H1 (cell line): Measurements from ENCODE around the gene CCL5. TPM values are rescaled to one million over a fixed set of nuclear protein-coding genes. Genes with fewer than 3 reads are reported as not detected.

ENCODE experiments used
- CTCF ChIA-PET: fragments of 300-600 bp; sonication (Branson Sonifier 250); formaldehyde crosslinking; loops from one replicate; lab custom pipeline; 2021; ENCODE audit not compliant: partially characterized antibody; lab: Charles Lee
- POLR2A ChIA-PET: fragments of 300-600 bp; sonication (Branson Sonifier 250); formaldehyde crosslinking; loops from one replicate; lab custom pipeline; 2021; ENCODE audit warnings: inconsistent platforms; ENCODE audit not compliant: partially characterized antibody; lab: Charles Lee
- DNase-seq, 2 experiments: peaks; one replicate each; pipeline versions ENCODE4 v3.0.0 to v3.0.0-alpha.2; 2010 to 2022; ENCODE audit warnings: low spot score in 2 of 2, low read depth in 1 of 2, mixed read lengths in 1 of 2
- FAIRE-seq: peaks from 2 replicates; lab custom pipeline; 2011; peaks lifted over from hg19 to GRCh38; lab: Jason Lieb, UNC
- H2AFZ ChIP-seq: 2 replicates; pipeline ENCODE4 v1.8.1; 2012; ENCODE audit warnings: low read length, inconsistent platforms
- H2AK5ac ChIP-seq: 2 replicates; pipeline ENCODE4 v1.6.1; 2013; ENCODE audit warnings: low read depth, low read length
- H2BK120ac ChIP-seq: replicated peaks from 2 replicates; pipeline ENCODE3; 2013; ENCODE audit warnings: low read depth, low read length, inconsistent platforms
- H2BK12ac ChIP-seq: 2 replicates; pipeline ENCODE4 v1.6.1; 2013; ENCODE audit warnings: low read depth, low read length
- H2BK15ac ChIP-seq: 2 replicates; pipeline ENCODE4 v1.6.1; 2013; ENCODE audit warnings: low read length
- H2BK20ac ChIP-seq: 2 replicates; pipeline ENCODE4 v1.6.1; 2013; ENCODE audit warnings: low read length
- H2BK5ac ChIP-seq: 2 replicates; pipeline ENCODE4 v1.6.1; 2013; ENCODE audit warnings: low read depth, low read length
- H3K14ac ChIP-seq: 2 replicates; pipeline ENCODE4 v1.6.1; 2013; ENCODE audit warnings: inconsistent platforms; ENCODE audit not compliant: insufficient read length
- H3K18ac ChIP-seq: 2 replicates; pipeline ENCODE4 v1.6.1; 2013; ENCODE audit warnings: low read length; ENCODE audit errors: extremely low read depth
- H3K23ac ChIP-seq: 2 replicates; pipeline ENCODE4 v1.6.1; 2013; ENCODE audit warnings: inconsistent platforms; ENCODE audit not compliant: insufficient read length
- H3K23me2 ChIP-seq: 2 replicates; pipeline ENCODE4 v1.6.1; 2013; ENCODE audit warnings: low read depth, low read length
- H3K27ac ChIP-seq: 2 replicates; pipeline ENCODE4 v1.6.1; 2011; ENCODE audit warnings: low read depth, low read length, inconsistent platforms
- H3K27me3 ChIP-seq, 4 experiments: replicated peaks in 1 of 4; 1 replicate in 1 of 4; 2 replicates in 3 of 4; pipeline versions ENCODE4 v1.6.1 to v1.8.1; 2011 to 2013; ENCODE audit warnings: low read length in 3 of 4, mild to moderate bottlenecking in 3 of 4, inconsistent platforms in 2 of 4, mixed read lengths in 2 of 4, moderate library complexity in 1 of 4; ENCODE audit not compliant: control insufficient read depth in 3 of 4, insufficient read depth in 3 of 4; ENCODE audit errors: extremely low read depth in 1 of 4
- H3K36me3 ChIP-seq, 4 experiments: 2 replicates each; pipeline versions ENCODE4 v1.6.1 to v1.8.1; 2011 to 2013; ENCODE audit warnings: mild to moderate bottlenecking in 4 of 4, low read length in 3 of 4, moderate library complexity in 2 of 4, control low read depth in 1 of 4, inconsistent platforms in 1 of 4; ENCODE audit not compliant: insufficient read depth in 4 of 4, control insufficient read depth in 2 of 4
- H3K4ac ChIP-seq: replicated peaks from 2 replicates; pipeline ENCODE3; 2013; ENCODE audit warnings: low read length, low read depth, mixed read lengths, inconsistent platforms; ENCODE audit not compliant: insufficient read length
- H3K4me1 ChIP-seq, 4 experiments: replicated peaks in 1 of 4; 1 replicate in 1 of 4; 2 replicates in 3 of 4; pipeline versions ENCODE4 v1.6.1 to v1.8.1; 2011 to 2013; ENCODE audit warnings: low read length in 3 of 4, inconsistent platforms in 2 of 4, mixed read lengths in 1 of 4; ENCODE audit not compliant: insufficient read depth in 4 of 4, control insufficient read depth in 3 of 4
- H3K4me2 ChIP-seq, 2 experiments: 2 replicates each; pipeline versions ENCODE4 v1.6.1 to v1.8.1; 2011 to 2013; ENCODE audit warnings: low read depth in 2 of 2, low read length in 2 of 2, control low read depth in 1 of 2, inconsistent platforms in 1 of 2, mild to moderate bottlenecking in 1 of 2; ENCODE audit not compliant: insufficient read depth in 1 of 2
- H3K4me3 ChIP-seq, 4 experiments: fragments of 200-600, 300-600 bp in 1 of 4; sonication (generic), shearing (Covaris generic), sonication (Bioruptor Twin) in 1 of 4; 2 replicates each; pipeline versions ENCODE4 v1.5.1 to v1.8.1; 2011 to 2016; ENCODE audit warnings: low read length in 4 of 4, low read depth in 3 of 4, control low read depth in 2 of 4, inconsistent platforms in 2 of 4, mild to moderate bottlenecking in 2 of 4, mixed read lengths in 1 of 4, moderate library complexity in 1 of 4; ENCODE audit not compliant: insufficient read depth in 2 of 4; ENCODE audit errors: extremely low read depth in 1 of 4
- H3K56ac ChIP-seq: replicated peaks from 2 replicates; pipeline ENCODE3; 2013; ENCODE audit warnings: low read depth, mild to moderate bottlenecking, mixed read lengths, low read length, inconsistent platforms; ENCODE audit not compliant: insufficient read length
- H3K79me1 ChIP-seq: 2 replicates; pipeline ENCODE4 v1.6.1; 2013; ENCODE audit warnings: low read depth, low read length, control low read depth
- H3K79me2 ChIP-seq, 2 experiments: 2 replicates each; pipeline versions ENCODE4 v1.6.1 to v1.8.1; 2012 to 2013; ENCODE audit warnings: low read length in 2 of 2, mild to moderate bottlenecking in 2 of 2, inconsistent platforms in 1 of 2; ENCODE audit not compliant: insufficient read depth in 2 of 2, control insufficient read depth in 1 of 2
- H3K9ac ChIP-seq, 4 experiments: replicated peaks in 1 of 4; 1 replicate in 1 of 4; 2 replicates in 3 of 4; pipeline versions ENCODE4 v1.6.1 to v1.8.1; 2011 to 2013; ENCODE audit warnings: low read depth in 3 of 4, low read length in 3 of 4, control low read depth in 2 of 4, mild to moderate bottlenecking in 2 of 4, moderate library complexity in 2 of 4, inconsistent platforms in 1 of 4; ENCODE audit errors: extremely low read depth in 1 of 4
- H3K9me3 ChIP-seq, 2 experiments: 2 replicates each; pipeline versions ENCODE4 v1.6.1 to v1.8.1; 2012 to 2013; ENCODE audit warnings: mild to moderate bottlenecking in 2 of 2, moderate library complexity in 2 of 2, control low read depth in 1 of 2, inconsistent platforms in 1 of 2, low read depth in 1 of 2, low read length in 1 of 2, mixed read lengths in 1 of 2; ENCODE audit not compliant: insufficient read depth in 2 of 2
- H4K20me1 ChIP-seq, 2 experiments: replicated peaks in 1 of 2; 2 replicates each; pipeline versions ENCODE3 to v1.8.1; 2011 to 2013; ENCODE audit warnings: inconsistent platforms in 2 of 2, low read length in 2 of 2, mild to moderate bottlenecking in 1 of 2; ENCODE audit not compliant: insufficient read depth in 2 of 2, control insufficient read depth in 1 of 2
- H4K5ac ChIP-seq: 2 replicates; pipeline ENCODE4 v1.6.1; 2013; ENCODE audit warnings: low read length, low read depth, mixed read lengths, inconsistent platforms; ENCODE audit not compliant: insufficient read length
- H4K8ac ChIP-seq: 2 replicates; pipeline ENCODE4 v1.8.0; 2013; ENCODE audit warnings: mild to moderate bottlenecking, moderate library complexity, low read length, inconsistent platforms; ENCODE audit not compliant: insufficient read depth; ENCODE audit errors: extremely low read depth
- H4K91ac ChIP-seq: replicated peaks from 2 replicates; pipeline ENCODE3; 2013; ENCODE audit warnings: low read length, mixed read lengths, inconsistent platforms; ENCODE audit not compliant: insufficient read length
- BRCA1 ChIP-seq: IDR thresholded peaks from 2 replicates; pipeline ENCODE4 v1.6.1; 2012; ENCODE audit warnings: low read depth, low read length, improper control_type of control experiment
- CBX5 ChIP-seq: fragments of 300-800, 300-1000 bp; sonication (generic); IDR thresholded peaks from 2 replicates; pipeline ENCODE4 v1.7.1; 2016; ENCODE audit warnings: antibody characterized with exemption, low read length, low read depth
- CEBPB ChIP-seq: IDR thresholded peaks from 2 replicates; pipeline ENCODE4 v1.6.1; 2012; ENCODE audit warnings: low read depth, low read length
- CHD2 ChIP-seq: IDR thresholded peaks from 2 replicates; pipeline ENCODE4 v1.6.1; 2012; ENCODE audit warnings: low read length, improper control_type of control experiment
- KDM5A ChIP-seq: fragments of 200-600 bp; IDR thresholded peaks from 2 replicates; pipeline ENCODE4 v1.7.1; 2012; ENCODE audit warnings: mild to moderate bottlenecking, low read length, inconsistent platforms, mixed read lengths
- NRF1 ChIP-seq: IDR thresholded peaks from 2 replicates; pipeline ENCODE4 v1.6.1; 2011; ENCODE audit warnings: mild to moderate bottlenecking, low read depth, low read length, improper control_type of control experiment
- POLR2A ChIP-seq, 2 experiments: IDR thresholded peaks; 1 replicate in 1 of 2; 2 replicates in 1 of 2; pipeline ENCODE4 v1.6.1; 2011; ENCODE audit warnings: low read depth in 2 of 2, low read length in 2 of 2, mild to moderate bottlenecking in 2 of 2; ENCODE audit errors: control extremely low read depth in 1 of 2
- POLR2AphosphoS5 ChIP-seq: IDR thresholded peaks from 2 replicates; pipeline ENCODE4 v1.6.1; 2011; ENCODE audit warnings: low read depth, low read length
- RBBP5 ChIP-seq: IDR thresholded peaks from 2 replicates; pipeline ENCODE4 v1.7.1; 2012; ENCODE audit warnings: low read depth, mild to moderate bottlenecking, inconsistent platforms, low read length, moderate library complexity, borderline replicate concordance
- SIN3A ChIP-seq, 2 experiments: IDR thresholded peaks in 1 of 2; conservative IDR thresholded peaks in 1 of 2; 2 replicates each; pipeline ENCODE4 v1.6.1; 2011 to 2012; ENCODE audit warnings: low read length in 2 of 2, improper control_type of control experiment in 1 of 2, low read depth in 1 of 2, mild to moderate bottlenecking in 1 of 2
- SIX5 ChIP-seq: IDR thresholded peaks from 2 replicates; pipeline ENCODE4 v1.6.1; 2011; ENCODE audit warnings: mild to moderate bottlenecking, low read depth, low read length
- SP1 ChIP-seq: IDR thresholded peaks from 2 replicates; pipeline ENCODE4 v1.6.1; 2011; ENCODE audit warnings: low read depth, low read length
- SUZ12 ChIP-seq: fragments of 200-600 bp; sonication (generic); IDR thresholded peaks from 2 replicates; pipeline ENCODE4 v1.6.1; 2012; ENCODE audit warnings: mild to moderate bottlenecking, inconsistent platforms, low read length, moderate library complexity, mixed read lengths
- TBP ChIP-seq: IDR thresholded peaks from 2 replicates; pipeline ENCODE4 v1.6.1; 2011; ENCODE audit warnings: low read depth, low read length, improper control_type of control experiment
- TCF12 ChIP-seq: IDR thresholded peaks from 2 replicates; pipeline ENCODE4 v1.6.1; 2011; ENCODE audit warnings: low read depth, mild to moderate bottlenecking, low read length
- YY1 ChIP-seq: IDR thresholded peaks from 2 replicates; pipeline ENCODE4 v1.6.1; 2011; ENCODE audit warnings: low read depth, mild to moderate bottlenecking, low read length
- ZNF274 ChIP-seq: IDR thresholded peaks from 2 replicates; pipeline ENCODE4 v1.7.0; 2012; ENCODE audit warnings: low read length, borderline replicate concordance; ENCODE audit errors: extremely low read depth
- WGBS, 2 experiments: shearing (Covaris generic) in 1 of 2; methylation state at CpG; one replicate each; pipeline versions ENCODE4 v1.1.6 to v1.1.7; 2013 to 2015; ENCODE audit warnings: low lambda C conversion rate in 2 of 2, mixed read lengths in 2 of 2, inconsistent platforms in 1 of 2, low coverage in 1 of 2, missing lambda C conversion rate in 1 of 2; ENCODE audit not compliant: insufficient replicate concordance in 2 of 2, insufficient coverage in 1 of 2, insufficient read length in 1 of 2; ENCODE audit errors: extremely low coverage in 1 of 2, missing lambda C conversion rate in 1 of 2; 5-methylcytosine and 5-hydroxymethylcytosine counted together
- polyA plus RNA-seq, 7 experiments: library from polyadenylated mRNA; depleted of rRNA in 3 of 7; stranded (reverse) in 5 of 7; unstranded in 2 of 7; fragments of >200 nt in 5 of 7; fragments of 200-250 nt in 2 of 7; gene quantifications; 1 replicate in 5 of 7; 2 replicates in 1 of 7; 4 replicates in 1 of 7; pipeline versions ENCODE4 v1.2.1 to v1.2.3, GENCODE V29; 2011 to 2013; ENCODE audit warnings: missing spikeins in 2 of 7, mixed read lengths in 2 of 7
- total RNA-seq: library from RNA; stranded (reverse); fragmentation: NEBNext Ultra II Directional; extraction: Animal tissue kit (Norgen Biotek cat#: 25700); gene quantifications from 2 replicates; pipeline ENCODE4 v1.2.1, GENCODE V29; 2021

Gene CCL5
- total and polyA plus RNA-seq, 2 of the 8 experiments (the other 6 are each of a cell fraction or from before 2014, with no cell fraction given) = not detected

GRCh38 chr17:35918665-35919064 lies 38.5 kb upstream of the CCL5 start:
- DNase-seq (no peak), FAIRE-seq (no peak)
- Histone ChIP-seq H4K91ac (no peak overlapping the region), H3K9me3 (peaks cover 15 to 28% of the 10 kb centered on the region in 2 experiments), H3K56ac (no peak overlapping the region), H4K8ac (no peak overlapping the region), H3K4ac (no peak overlapping the region), H3K36me3 (peaks cover 0 to 3% (median 0%) of the 10 kb centered on the region in 4 experiments; a peak in 3 of 8 replicates), H2AFZ (no peak overlapping the region), H2BK12ac (no peak overlapping the region), H3K79me2 (no peaks in the 10 kb centered on the region), H3K27ac (no peak overlapping the region), H2BK120ac (no peak overlapping the region), H3K79me1 (no peaks in the 10 kb centered on the region), H3K4me2 (no peak overlapping the region), H3K4me3 (no peak overlapping the region), H3K18ac (no peak overlapping the region), H2BK20ac (no peak overlapping the region), H3K4me1 (no peaks in the 10 kb centered on the region), H3K23me2 (no peaks in the 10 kb centered on the region), H4K5ac (no peak overlapping the region), H2BK15ac (no peak overlapping the region), H3K14ac (no peak overlapping the region), H3K9ac (no peak overlapping the region), H4K20me1 (no peaks in the 10 kb centered on the region), H3K23ac (no peak overlapping the region), H2AK5ac (no peak overlapping the region), H3K27me3 (no peaks in the 10 kb centered on the region), H2BK5ac (no peak overlapping the region)
- WGBS, 2 experiments = 92% methylated on average over 3 of the region's 3 CpGs; no CpG with 5 or more reads in 1 of the 2 experiments
- ChIA-PET POLR2A (no interaction called here), CTCF (interaction anchor here (0.6 kb wide), 1 partner anchor 1579 kb away, joined by 5 read pairs; no protein-coding TSS in a partner anchor)
- TF ChIP-seq SIX5 (no peak), SP1 (no peak), TBP (no peak), POLR2A (IDR thresholded peaks at IDR 0.05; ENCODE audit: control extremely low read depth in 1 of 2, low read depth in 2 of 2, low read length in 2 of 2) (no peak), RBBP5 (no peak), BRCA1 (no peak), CBX5 (no peak), CHD2 (no peak), CEBPB (no peak), ZNF274 (no peak), TCF12 (no peak), SIN3A (conservative IDR thresholded peaks at IDR 0.05 in 1 of 2, IDR thresholded peaks at IDR 0.05 in 1 of 2; ENCODE audit: low read depth in 1 of 2, low read length in 2 of 2) (no peak), POLR2AphosphoS5 (no peak), NRF1 (no peak), YY1 (no peak), SUZ12 (no peak), KDM5A (no peak)
